ENCODE measurements around the gene ITPKB.
A peak's percentile ranks its signal among the peaks of the same experiment; 100 is the strongest.
"Not testable (repeated sequence)": the region's sequence is repeated elsewhere in the genome, so short reads cannot be mapped to it uniquely, and the experiment has no call there.

The ITPKB gene

GRCh38 chr1:226730836-226731235, 8.2 kb downstream of the ITPKB start:
- no peak for DNase-seq (ENCODE audit: low spot score)

GRCh38 chr1:226730071-226730470, 9.0 kb downstream of the ITPKB start:
- no peak for DNase-seq (ENCODE audit: low spot score)

GRCh38 chr1:226728448-226728847, 10.6 kb downstream of the ITPKB start:
- DNase-seq (ENCODE audit: low spot score), result no peak

GRCh38 chr1:226725897-226726267, 13.2 kb downstream of the ITPKB start:
- DNase-seq (ENCODE audit: low spot score), result no peak

- DNase-seq (ENCODE audit: low spot score), result peak; percentile 60
Measured at GRCh38 chr1:226723657-226724532, 15.2 kb downstream of the ITPKB start.

GRCh38 chr1:226722901-226723656, 16.0 kb downstream of the ITPKB start:
- no peak for DNase-seq (ENCODE audit: low spot score)

GRCh38 chr1:226722240-226722900, 16.7 kb downstream of the ITPKB start:
- DNase-seq (ENCODE audit: low spot score), result no peak

- not testable (repeated sequence) for DNase-seq (ENCODE audit: low spot score)
Measured at GRCh38 chr1:226720574-226720973, 18.5 kb downstream of the ITPKB start.

GRCh38 chr1:226719596-226720387, 19.3 kb downstream of the ITPKB start:
- DNase-seq (ENCODE audit: low spot score), result no peak

- no peak for DNase-seq (ENCODE audit: low spot score)
Measured at GRCh38 chr1:226717256-226717909, 21.7 kb downstream of the ITPKB start.

- no peak for DNase-seq (ENCODE audit: low spot score)
Measured at GRCh38 chr1:226716577-226716976, 22.5 kb downstream of the ITPKB start.

- DNase-seq (ENCODE audit: low spot score), result no peak
Measured at GRCh38 chr1:226714148-226714547, 24.9 kb downstream of the ITPKB start.

GRCh38 chr1:226712742-226713419, 26.2 kb downstream of the ITPKB start:
- no peak for DNase-seq (ENCODE audit: low spot score)

GRCh38 chr1:226711976-226712741, 26.9 kb downstream of the ITPKB start:
- no peak for DNase-seq (ENCODE audit: low spot score)

GRCh38 chr1:226710501-226710900, 28.6 kb downstream of the ITPKB start:
- no peak for DNase-seq (ENCODE audit: low spot score)

- no peak for DNase-seq (ENCODE audit: low spot score)
Measured at GRCh38 chr1:226709953-226710352, 29.1 kb downstream of the ITPKB start.

GRCh38 chr1:226708967-226709396, 30.1 kb downstream of the ITPKB start:
- DNase-seq (ENCODE audit: low spot score), result no peak

GRCh38 chr1:226708342-226708780, 30.7 kb downstream of the ITPKB start:
- DNase-seq (ENCODE audit: low spot score), result no peak

- no peak for DNase-seq (ENCODE audit: low spot score)
Measured at GRCh38 chr1:226706684-226707083, 32.4 kb downstream of the ITPKB start.
